Suprapubic skin (tissue), 4 donors: ENCODE measurements around the gene BLCAP. TPM values are rescaled to one million over a fixed set of nuclear protein-coding genes. Genes with fewer than 3 reads are reported as not detected.
"Not testable (repeated sequence)": the region's sequence is repeated elsewhere in the genome, so short reads cannot be mapped to it uniquely, and the experiment has no call there.

Experiments
- DNase-seq, 2 donors: peaks; one replicate each; pipeline ENCODE4 v3.0.0-alpha.2; 2019; ENCODE audit warnings: low spot score in 2 of 2
- H3K27ac ChIP-seq: fragments of 200-600 bp; sonication (generic); one replicate; pipeline ENCODE4 v1.5.1; 2019
- H3K27me3 ChIP-seq: fragments of 200-600 bp; sonication (generic); one replicate; pipeline ENCODE4 v1.5.1; 2019
- H3K36me3 ChIP-seq: fragments of 200-600 bp; sonication (generic); one replicate; pipeline ENCODE4 v1.5.1; 2019
- H3K4me1 ChIP-seq: fragments of 200-600 bp; sonication (generic); one replicate; pipeline ENCODE4 v1.5.1; 2019
- H3K4me3 ChIP-seq: fragments of 200-600 bp; sonication (generic); one replicate; pipeline ENCODE4 v1.5.1; 2019; ENCODE audit warnings: mild to moderate bottlenecking
- H3K9me3 ChIP-seq: fragments of 200-600 bp; sonication (generic); one replicate; pipeline ENCODE4 v1.5.1; 2019
- CTCF ChIP-seq, 2 donors: fragments of 200-600 bp in 1 of 2; fragments of 450-650 bp in 1 of 2; sonication (generic) in 1 of 2; IDR thresholded peaks; one replicate each; pipeline ENCODE4 v1.5.1; 2016 to 2019; ENCODE audit warnings: antibody characterized with exemption in 2 of 2, mild to moderate bottlenecking in 1 of 2, moderate library complexity in 1 of 2
- EP300 ChIP-seq: sonication (generic); formaldehyde crosslinking; IDR thresholded peaks from one replicate; pipeline ENCODE4 v1.6.1; 2017; ENCODE audit warnings: antibody characterized with exemption
- POLR2A ChIP-seq, 2 donors: fragments of 450-650 bp; IDR thresholded peaks; one replicate each; pipeline ENCODE4 v1.6.1; 2017; ENCODE audit warnings: antibody characterized with exemption in 2 of 2, mild to moderate bottlenecking in 2 of 2, moderate library complexity in 2 of 2
- POLR2AphosphoS5 ChIP-seq, 3 donors: sonication (generic); formaldehyde crosslinking; IDR thresholded peaks; one replicate each; pipeline ENCODE4 v1.6.1; 2017; ENCODE audit warnings: antibody characterized with exemption in 3 of 3
- WGBS: methylation state at CpG from one replicate; pipeline ENCODE4 v1.1.5; 2018; 5-methylcytosine and 5-hydroxymethylcytosine counted together
- total RNA-seq, 4 donors: library from RNA; depleted of rRNA; stranded (reverse); fragments of >200 nt; gene quantifications; one replicate each; pipeline ENCODE4 v1.1.0, GENCODE V29; 2016

The BLCAP gene
- total RNA-seq, 4 donors from 2014 or later: 126 to 198 (median 136) TPM

DNA sequence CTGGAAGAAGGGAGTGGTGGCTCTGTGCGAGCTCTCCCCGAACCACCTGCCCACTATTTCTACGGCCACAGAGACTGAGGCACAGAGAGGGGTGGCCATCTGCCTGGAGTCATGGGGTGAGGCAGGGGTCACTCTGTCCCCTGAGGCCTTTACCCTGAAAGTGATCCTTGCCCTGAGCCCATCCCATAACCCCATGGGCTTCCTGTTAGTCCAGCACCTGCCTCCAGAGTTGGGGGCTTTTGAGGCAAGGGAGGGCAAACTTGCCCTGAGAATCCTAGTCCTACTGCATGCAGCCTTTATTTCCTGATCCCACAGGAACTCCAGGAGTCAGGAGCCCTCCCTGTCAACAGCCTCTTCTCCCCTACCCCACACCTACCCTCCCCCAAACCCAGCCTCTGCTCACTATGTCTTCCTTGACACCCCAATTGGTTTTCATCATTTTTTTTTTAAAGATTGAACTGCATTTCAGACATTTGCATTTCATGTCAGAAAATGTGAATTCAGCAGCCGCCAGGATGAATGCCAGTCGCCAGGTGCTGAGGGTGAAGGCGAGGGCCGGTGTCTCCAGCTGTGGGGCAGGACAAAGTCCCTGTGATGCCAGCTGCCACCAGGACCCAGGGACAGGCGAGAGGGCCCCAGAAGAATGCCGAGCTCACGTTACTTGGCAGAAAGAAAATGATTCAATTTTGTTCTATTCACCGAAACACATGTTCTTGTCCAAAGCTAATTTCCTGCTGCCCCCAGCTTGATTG, 54.3 kb downstream of the BLCAP start:
- Histone ChIP-seq H3K9me3 (no peaks in the 10 kb centered on the region), H3K27ac (no peak overlapping the region), H3K4me3 (no peak overlapping the region), H3K4me1 (no peaks in the 10 kb centered on the region), H3K36me3 (no peaks in the 10 kb centered on the region), H3K27me3 (no peaks in the 10 kb centered on the region)
- DNase-seq: no peak
- 78% methylated on average over 8 of the region's 11 CpGs for WGBS
- TF ChIP-seq POLR2AphosphoS5 (IDR thresholded peaks at IDR 0.05) (no peak), POLR2A (IDR thresholded peaks at IDR 0.05) (no peak), CTCF (IDR thresholded peaks at IDR 0.05) (no peak), EP300 (no peak)

- not testable (repeated sequence) for H3K4me1 ChIP-seq, H3K36me3 ChIP-seq, H3K4me3 ChIP-seq, DNase-seq, H3K9me3 ChIP-seq, H3K27me3 ChIP-seq, H3K27ac ChIP-seq
- WGBS: 91% methylated on average over 6 of the region's 6 CpGs
Observed at GRCh38 chr20:37472435-37472834, 55.2 kb downstream of the BLCAP start.

GRCh38 chr20:37471741-37472235, 55.9 kb downstream of the BLCAP start:
- 80% methylated on average over 7 of the region's 7 CpGs for WGBS
- TF ChIP-seq POLR2A (IDR thresholded peaks at IDR 0.05): no peak
- TF ChIP-seq CTCF (IDR thresholded peaks at IDR 0.05): no peak
- TF ChIP-seq EP300: no peak
- TF ChIP-seq POLR2AphosphoS5 (IDR thresholded peaks at IDR 0.05): no peak
- H3K27ac ChIP-seq: no peak overlapping the region

GRCh38 chr20:37470190-37470589, 57.5 kb downstream of the BLCAP start:
- not testable (repeated sequence) for H3K9me3 ChIP-seq, H3K27me3 ChIP-seq, H3K4me3 ChIP-seq, H3K27ac ChIP-seq, H3K4me1 ChIP-seq, DNase-seq, H3K36me3 ChIP-seq
- WGBS: 95% methylated on average over 8 of the region's 8 CpGs

More at GRCh38 chr20:37471741-37472235, 55.9 kb downstream of the BLCAP start:
- Histone ChIP-seq H3K4me1 (no peaks in the 10 kb centered on the region), H3K36me3 (no peaks in the 10 kb centered on the region), H3K9me3 (no peaks in the 10 kb centered on the region), H3K27me3 (no peaks in the 10 kb centered on the region), H3K4me3 (no peak overlapping the region)
- no peak for DNase-seq

GRCh38 chr20:37469531-37469930, 58.1 kb downstream of the BLCAP start:
- WGBS: 91% methylated on average over 7 of the region's 7 CpGs
- H3K27me3 ChIP-seq: peaks cover 7% of the 10 kb centered on the region
- H3K4me1 ChIP-seq: no peaks in the 10 kb centered on the region
- H3K36me3 ChIP-seq: no peaks in the 10 kb centered on the region
- H3K9me3 ChIP-seq: no peaks in the 10 kb centered on the region
- no peak overlapping the region for H3K4me3 ChIP-seq
- no peak overlapping the region for H3K27ac ChIP-seq
- TF ChIP-seq POLR2A (IDR thresholded peaks at IDR 0.05): no peak
- TF ChIP-seq EP300: no peak
- TF ChIP-seq CTCF (IDR thresholded peaks at IDR 0.05): no peak
- TF ChIP-seq POLR2AphosphoS5 (IDR thresholded peaks at IDR 0.05): no peak
- no peak for DNase-seq

DNA sequence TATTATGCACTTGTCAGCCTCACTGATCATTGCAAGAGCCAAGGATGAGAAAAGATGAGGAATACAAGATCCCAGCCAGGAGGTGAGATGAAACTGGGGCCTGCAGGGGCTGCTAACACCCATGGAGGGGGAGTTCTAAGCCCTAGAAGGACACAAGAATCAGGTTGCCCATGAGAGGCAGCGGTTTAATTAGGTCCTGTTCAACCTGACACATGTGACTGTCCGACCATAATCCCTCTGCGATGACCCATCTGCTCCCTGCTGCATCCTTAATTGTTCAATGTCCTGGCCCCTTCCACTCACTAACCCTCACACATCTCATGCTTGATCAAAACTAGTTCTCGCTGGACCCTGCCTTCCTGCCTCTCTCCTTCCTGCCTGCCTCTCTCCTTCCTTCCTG, 58.8 kb downstream of the BLCAP start:
- Histone ChIP-seq H3K27me3 (peaks cover 7% of the 10 kb centered on the region), H3K36me3 (no peaks in the 10 kb centered on the region), H3K27ac (no peak overlapping the region), H3K4me3 (no peak overlapping the region), H3K9me3 (no peaks in the 10 kb centered on the region), H3K4me1 (no peaks in the 10 kb centered on the region)
- WGBS: 82% methylated on average over 4 of the region's 4 CpGs
- TF ChIP-seq POLR2A (IDR thresholded peaks at IDR 0.05): no peak
- no peak for TF ChIP-seq EP300
- no peak for TF ChIP-seq CTCF (IDR thresholded peaks at IDR 0.05)
- no peak for TF ChIP-seq POLR2AphosphoS5 (IDR thresholded peaks at IDR 0.05)
- DNase-seq: no peak

Other genes starting within 250 kb of the BLCAP start
- 10 to 100 TPM; 15.4 to 32.3 (median 25.4) TPM for gene MANBAL, start 238.2 kb downstream of the BLCAP start, total RNA-seq
- gene SRC, start 181.7 kb downstream of the BLCAP start, total RNA-seq: 10 to 100 TPM; 18.8 to 39.5 (median 26.0) TPM
- 10 to 100 TPM in 1 of 4 donors, 1 to 10 TPM in 3; 3.0 to 15.2 (median 6.2) TPM for gene NNAT, start 6.6 kb downstream of the BLCAP start, total RNA-seq
- gene CTNNBL1, start 166.2 kb upstream of the BLCAP start, total RNA-seq: 10 to 100 TPM; 17.2 to 27.4 (median 26.1) TPM